Stimulated activated naive CD8-positive, alpha-beta T cell treated with anti-CD3 and anti-CD28 coated beads, Interleukin-15, Interleukin-2, amounts not matched to agents 100 ng/mL and 50 ng/mL, for 24 hours (primary cell): ENCODE measurements around the gene HCRTR1.
A peak's percentile ranks its signal among the peaks of the same experiment; 100 is the strongest.

ENCODE experiments used
- H3K27ac Mint-ChIP-seq: one replicate; pipeline ENCODE4 v1.8.0; 2021; ENCODE audit warnings: mild to moderate bottlenecking, mixed read lengths
- H3K27me3 Mint-ChIP-seq: one replicate; pipeline ENCODE4 v1.8.0; 2021; ENCODE audit warnings: mixed read lengths
- H3K36me3 Mint-ChIP-seq: one replicate; pipeline ENCODE4 v1.8.0; 2021; ENCODE audit warnings: low read depth, mixed read lengths
- H3K4me1 Mint-ChIP-seq: one replicate; pipeline ENCODE4 v1.8.0; 2021; ENCODE audit warnings: low read depth, mixed read lengths
- H3K4me3 Mint-ChIP-seq: one replicate; pipeline ENCODE4 v1.8.0; 2021; ENCODE audit warnings: mild to moderate bottlenecking, mixed read lengths
- H3K9me3 Mint-ChIP-seq: one replicate; pipeline ENCODE4 v1.8.0; 2021; ENCODE audit warnings: mixed read lengths

The HCRTR1 gene

GRCh38 chr1:31643976-31644559, 26.6 kb downstream of the HCRTR1 start:
- Mint-ChIP-seq H3K36me3 (no peaks in the 10 kb centered on the region), H3K27ac (peak overlapping the region; percentile 99), H3K9me3 (no peaks in the 10 kb centered on the region), H3K27me3 (no peaks in the 10 kb centered on the region), H3K4me3 (peak overlapping the region; percentile 97), H3K4me1 (peaks cover 23% of the 10 kb centered on the region)

- Mint-ChIP-seq H3K4me3 (peak within 1 kb of the TSS; percentile 97), H3K9me3 (no peaks in the 10 kb centered on the region), H3K27me3 (no peaks in the 10 kb centered on the region), H3K36me3 (no peaks in the 10 kb centered on the region), H3K27ac (peak within 1 kb of the TSS; percentile 99), H3K4me1 (peaks cover 23% of the 10 kb centered on the region)
These were observed 27.2 kb downstream of the HCRTR1 start, which contains the start of gene PEF1 for GRCh38 chr1:31644560-31645273. PEF1 (minus strand) TSS chr1:31644876; CDS start chr1:31644864, 12 bp downstream.

- peaks cover 23% of the 10 kb centered on the region for H3K4me1 Mint-ChIP-seq
- H3K9me3 Mint-ChIP-seq, result no peaks in the 10 kb centered on the region
- H3K36me3 Mint-ChIP-seq, result no peaks in the 10 kb centered on the region
- H3K4me3 Mint-ChIP-seq, result peak overlapping the region; percentile 97
- H3K27me3 Mint-ChIP-seq, result no peaks in the 10 kb centered on the region
- peak overlapping the region; percentile 99 for H3K27ac Mint-ChIP-seq
These were observed 27.7 kb downstream of the HCRTR1 start for GRCh38 chr1:31645274-31645568.

GRCh38 chr1:31646259-31646960, 28.9 kb downstream of the HCRTR1 start:
- H3K27me3 Mint-ChIP-seq, result no peaks in the 10 kb centered on the region
- no peaks in the 10 kb centered on the region for H3K36me3 Mint-ChIP-seq
- H3K4me3 Mint-ChIP-seq, result peak overlapping the region; percentile 97
- peak overlapping the region; percentile 27 for H3K27ac Mint-ChIP-seq
- H3K9me3 Mint-ChIP-seq, result no peaks in the 10 kb centered on the region
- H3K4me1 Mint-ChIP-seq, result peaks cover 23% of the 10 kb centered on the region

- Mint-ChIP-seq H3K36me3 (no peaks in the 10 kb centered on the region), H3K9me3 (no peaks in the 10 kb centered on the region), H3K27ac (no peak overlapping the region), H3K4me1 (peaks cover 23% of the 10 kb centered on the region), H3K4me3 (no peak overlapping the region), H3K27me3 (no peaks in the 10 kb centered on the region)
These were observed 29.6 kb downstream of the HCRTR1 start for GRCh38 chr1:31647106-31647505.

GRCh38 chr1:31648190-31648589, 30.7 kb downstream of the HCRTR1 start:
- peaks cover 23% of the 10 kb centered on the region for H3K4me1 Mint-ChIP-seq
- H3K4me3 Mint-ChIP-seq, result no peak overlapping the region
- H3K27me3 Mint-ChIP-seq, result no peaks in the 10 kb centered on the region
- no peak overlapping the region for H3K27ac Mint-ChIP-seq
- H3K9me3 Mint-ChIP-seq, result no peaks in the 10 kb centered on the region
- H3K36me3 Mint-ChIP-seq, result no peaks in the 10 kb centered on the region

- no peaks in the 10 kb centered on the region for H3K36me3 Mint-ChIP-seq
- peaks cover 18% of the 10 kb centered on the region for H3K4me1 Mint-ChIP-seq
- no peak overlapping the region for H3K27ac Mint-ChIP-seq
- no peaks in the 10 kb centered on the region for H3K27me3 Mint-ChIP-seq
- no peaks in the 10 kb centered on the region for H3K9me3 Mint-ChIP-seq
- H3K4me3 Mint-ChIP-seq, result no peak overlapping the region
These were observed 31.3 kb downstream of the HCRTR1 start for GRCh38 chr1:31648641-31649357.

- H3K27me3 Mint-ChIP-seq, result no peaks in the 10 kb centered on the region
- no peak overlapping the region for H3K4me3 Mint-ChIP-seq
- H3K9me3 Mint-ChIP-seq, result no peaks in the 10 kb centered on the region
- peaks cover 9% of the 10 kb centered on the region for H3K4me1 Mint-ChIP-seq
- no peak overlapping the region for H3K27ac Mint-ChIP-seq
- no peaks in the 10 kb centered on the region for H3K36me3 Mint-ChIP-seq
These were observed 32.9 kb downstream of the HCRTR1 start for GRCh38 chr1:31650161-31651088.

- H3K36me3 Mint-ChIP-seq, result no peaks in the 10 kb centered on the region
- no peak overlapping the region for H3K4me3 Mint-ChIP-seq
- no peak overlapping the region for H3K27ac Mint-ChIP-seq
- H3K27me3 Mint-ChIP-seq, result no peaks in the 10 kb centered on the region
- H3K9me3 Mint-ChIP-seq, result no peaks in the 10 kb centered on the region
- H3K4me1 Mint-ChIP-seq, result peaks cover 3% of the 10 kb centered on the region
These were observed 33.6 kb downstream of the HCRTR1 start for GRCh38 chr1:31651089-31651420.

- H3K4me1 Mint-ChIP-seq, result no peaks in the 10 kb centered on the region
- no peaks in the 10 kb centered on the region for H3K27me3 Mint-ChIP-seq
- H3K36me3 Mint-ChIP-seq, result no peaks in the 10 kb centered on the region
- H3K27ac Mint-ChIP-seq, result no peak overlapping the region
- H3K9me3 Mint-ChIP-seq, result no peaks in the 10 kb centered on the region
- no peak overlapping the region for H3K4me3 Mint-ChIP-seq
These were observed 34.3 kb downstream of the HCRTR1 start for GRCh38 chr1:31651766-31652165.

- H3K4me3 Mint-ChIP-seq, result no peak overlapping the region
- no peaks in the 10 kb centered on the region for H3K36me3 Mint-ChIP-seq
These were observed 35.5 kb downstream of the HCRTR1 start for GRCh38 chr1:31652891-31653499.

GRCh38 chr1:31653717-31654473, 36.4 kb downstream of the HCRTR1 start:
- no peaks in the 10 kb centered on the region for H3K9me3 Mint-ChIP-seq
- H3K27ac Mint-ChIP-seq, result no peak overlapping the region
- H3K27me3 Mint-ChIP-seq, result no peaks in the 10 kb centered on the region
- H3K4me1 Mint-ChIP-seq, result no peaks in the 10 kb centered on the region
- H3K36me3 Mint-ChIP-seq, result no peaks in the 10 kb centered on the region
- no peak overlapping the region for H3K4me3 Mint-ChIP-seq

More at GRCh38 chr1:31652891-31653499, 35.5 kb downstream of the HCRTR1 start:
- no peak overlapping the region for H3K27ac Mint-ChIP-seq
- no peaks in the 10 kb centered on the region for H3K9me3 Mint-ChIP-seq
- no peaks in the 10 kb centered on the region for H3K27me3 Mint-ChIP-seq
- H3K4me1 Mint-ChIP-seq, result no peaks in the 10 kb centered on the region

GRCh38 chr1:31654474-31654776, 36.9 kb downstream of the HCRTR1 start:
- no peak overlapping the region for H3K27ac Mint-ChIP-seq
- no peaks in the 10 kb centered on the region for H3K4me1 Mint-ChIP-seq
- no peaks in the 10 kb centered on the region for H3K9me3 Mint-ChIP-seq
- no peak overlapping the region for H3K4me3 Mint-ChIP-seq
- H3K27me3 Mint-ChIP-seq, result no peaks in the 10 kb centered on the region
- H3K36me3 Mint-ChIP-seq, result no peaks in the 10 kb centered on the region
